HepG2 (cell line): ENCODE data around the gene SNCA. TPM values are rescaled to one million over a fixed set of nuclear protein-coding genes. Genes with fewer than 3 reads are reported as not detected.

Experiments
- ATAC-seq: fragments of 200-7000 bp; cut with Tn5 transposase; 3 replicates; pipeline ENCODE4 v1.9.1; 2020; ENCODE audit warnings: mild to moderate bottlenecking, moderate library complexity
- BruUV-seq: library from RNA; stranded (reverse); fragments of 400-500 nt; replicated peaks from 2 replicates; lab custom pipeline; 2021; lab: Mats Ljungman, UMichigan
- CTCF ChIA-PET: fragments of 300-600 bp; formaldehyde crosslinking; extraction: SDS; loops from one replicate; lab custom pipeline; 2021; ENCODE audit warnings: low total read pairs, inconsistent platforms, low intra/inter-chr PET ratio; lab: Yijun Ruan, JAX
- POLR2A ChIA-PET: fragments of 350-600 bp; sonication (Branson Sonifier 250); formaldehyde crosslinking; loops from one replicate; lab custom pipeline; 2020; ENCODE audit warnings: antibody characterized with exemption, inconsistent platforms; lab: Yijun Ruan, JAX
- DNase-seq: peaks from one replicate; pipeline ENCODE4 v3.0.0-alpha.2; 2015; ENCODE audit warnings: low spot score
- FAIRE-seq: peaks from 3 replicates; lab custom pipeline; 2011; peaks lifted over from hg19 to GRCh38; lab: Jason Lieb, UNC
- H2AFZ ChIP-seq: one replicate; pipeline ENCODE4 v1.6.1; 2011; ENCODE audit warnings: low read length, inconsistent platforms
- H3K27ac ChIP-seq: fragments of 300-600 bp; 3 replicates; pipeline ENCODE4 v1.8.0; 2011; ENCODE audit warnings: mixed run types, mild to moderate bottlenecking, mixed read lengths, low read length, inconsistent platforms; ENCODE audit not compliant: insufficient read depth; ENCODE audit errors: extremely low read length
- H3K27me3 ChIP-seq, 2 experiments: fragments of 200-600 bp in 1 of 2; 2 replicates in 1 of 2; 3 replicates in 1 of 2; pipeline versions ENCODE4 v1.6.0 to v1.8.0; 2011; ENCODE audit warnings: low read length in 2 of 2, mild to moderate bottlenecking in 2 of 2, moderate library complexity in 2 of 2, inconsistent platforms in 1 of 2; ENCODE audit not compliant: insufficient read depth in 2 of 2, control insufficient read depth in 1 of 2
- H3K36me3 ChIP-seq, 2 experiments: fragments of 200-600 bp in 1 of 2; replicated peaks in 1 of 2; 2 replicates in 1 of 2; 3 replicates in 1 of 2; pipeline versions ENCODE4 v1.5.1 to v1.8.0; 2011; ENCODE audit warnings: low read length in 2 of 2, inconsistent platforms in 1 of 2; ENCODE audit not compliant: insufficient read depth in 2 of 2, control insufficient read depth in 1 of 2
- H3K4me1 ChIP-seq: 2 replicates; pipeline ENCODE4 v1.5.1; 2012; ENCODE audit warnings: low read length, inconsistent platforms; ENCODE audit not compliant: insufficient read depth
- H3K4me2 ChIP-seq: 2 replicates; pipeline ENCODE4 v1.6.0; 2011; ENCODE audit warnings: low read depth, low read length, inconsistent platforms
- H3K4me3 ChIP-seq, 3 experiments: fragments of 200-600 bp in 1 of 3; sonication (generic), shearing (Covaris generic) in 1 of 3; replicated peaks in 1 of 3; 2 replicates each; pipeline ENCODE4 v1.5.1; 2011 to 2016; ENCODE audit warnings: low read length in 3 of 3, inconsistent platforms in 2 of 3, low read depth in 2 of 3, mild to moderate bottlenecking in 2 of 3, control low read depth in 1 of 3, mixed read lengths in 1 of 3; ENCODE audit not compliant: insufficient read depth in 1 of 3
- H3K79me2 ChIP-seq: one replicate; pipeline ENCODE4 v1.6.1; 2011; ENCODE audit warnings: low read length, inconsistent platforms; ENCODE audit not compliant: insufficient read depth
- H3K9ac ChIP-seq: 2 replicates; pipeline ENCODE4 v1.6.0; 2011; ENCODE audit warnings: mild to moderate bottlenecking, low read depth, low read length, inconsistent platforms; ENCODE audit not compliant: insufficient read depth
- H3K9me3 ChIP-seq: 2 replicates; pipeline ENCODE4 v1.5.1; 2012; ENCODE audit warnings: mild to moderate bottlenecking, low read length
- H4K20me1 ChIP-seq: 2 replicates; pipeline ENCODE4 v1.6.0; 2011; ENCODE audit warnings: inconsistent platforms, mild to moderate bottlenecking, low read length, moderate library complexity; ENCODE audit not compliant: insufficient read depth
- ARNT2 ChIP-seq: sonication (generic); formaldehyde crosslinking; IDR thresholded peaks from 2 replicates; pipeline ENCODE4 v1.8.0; 2022; ENCODE audit warnings: mild to moderate bottlenecking, low read depth, missing genetic modification reagents, moderate library complexity
- BRCA1 ChIP-seq: sonication (generic); formaldehyde crosslinking; IDR thresholded peaks from 2 replicates; pipeline ENCODE4 v1.4.0; 2020; ENCODE audit warnings: missing genetic modification reagents
- BRD4 ChIP-seq: sonication (generic); formaldehyde crosslinking; IDR thresholded peaks from 2 replicates; pipeline ENCODE4 v1.4.0; 2020; ENCODE audit warnings: missing genetic modification reagents
- ETV5 ChIP-seq: IDR thresholded peaks from 2 replicates; pipeline ENCODE4 v1.6.1; 2018; ENCODE audit warnings: missing biosample characterization, missing genetic modification reagents, inconsistent platforms, borderline replicate concordance
- FIP1L1 ChIP-seq: fragments of 200-400 bp; formaldehyde crosslinking; IDR thresholded peaks from 2 replicates; pipeline ENCODE4 v1.6.1; 2018; ENCODE audit warnings: low read depth, mild to moderate bottlenecking, low read length, moderate library complexity, borderline replicate concordance; ENCODE audit not compliant: insufficient read depth
- FOXP1 ChIP-seq, 2 experiments: fragments of 450-650 bp in 1 of 2; IDR thresholded peaks; 2 replicates each; pipeline ENCODE4 v1.6.1; 2017 to 2018; ENCODE audit warnings: antibody characterized with exemption in 1 of 2
- MAZ ChIP-seq, 2 experiments: sonication (generic) in 1 of 2; formaldehyde crosslinking in 1 of 2; IDR thresholded peaks; 2 replicates each; pipeline versions ENCODE4 v1.5.0 to v1.6.1; 2012 to 2020; ENCODE audit warnings: low read depth in 2 of 2, mild to moderate bottlenecking in 2 of 2, borderline replicate concordance in 1 of 2, improper control_type of control experiment in 1 of 2, low read length in 1 of 2, missing genetic modification reagents in 1 of 2, moderate library complexity in 1 of 2
- MEIS1 ChIP-seq: sonication (generic); formaldehyde crosslinking; IDR thresholded peaks from 2 replicates; pipeline ENCODE4 v1.9.0; 2021; ENCODE audit warnings: mild to moderate bottlenecking, missing genetic modification reagents, moderate library complexity, borderline replicate concordance
- SNAPC2 ChIP-seq: sonication (generic); formaldehyde crosslinking; IDR thresholded peaks from 2 replicates; pipeline ENCODE4 v1.8.1; 2022; ENCODE audit warnings: mild to moderate bottlenecking, missing genetic modification reagents
- XRCC5 ChIP-seq: fragments of 200-400 bp; formaldehyde crosslinking; optimal IDR thresholded peaks from 2 replicates; pipeline ENCODE3; 2017; ENCODE audit warnings: mild to moderate bottlenecking, low read length
- ZFY ChIP-seq: sonication (generic); formaldehyde crosslinking; IDR thresholded peaks from 2 replicates; pipeline ENCODE4 v1.4.0; 2020; ENCODE audit warnings: missing genetic modification reagents
- ZNF232 ChIP-seq: sonication (generic); formaldehyde crosslinking; IDR thresholded peaks from 2 replicates; pipeline ENCODE4 v1.4.0; 2020; ENCODE audit warnings: missing genetic modification reagents, borderline replicate concordance
- ZNF496 ChIP-seq: sonication (generic); formaldehyde crosslinking; IDR thresholded peaks from 2 replicates; pipeline ENCODE4 v1.8.1; 2023; ENCODE audit warnings: mild to moderate bottlenecking, moderate library complexity, missing genetic modification reagents; ENCODE audit not compliant: insufficient replicate concordance
- ZNF547 ChIP-seq: sonication (generic); formaldehyde crosslinking; IDR thresholded peaks from 2 replicates; pipeline ENCODE4 v1.5.1; 2020; ENCODE audit warnings: mild to moderate bottlenecking, missing genetic modification reagents
- ZNF720 ChIP-seq: sonication (generic); formaldehyde crosslinking; IDR thresholded peaks from 2 replicates; pipeline ENCODE4 v1.4.0; 2020; ENCODE audit warnings: missing genetic modification reagents
- ZNF800 ChIP-seq: sonication (generic); formaldehyde crosslinking; IDR thresholded peaks from 2 replicates; pipeline ENCODE4 v1.4.0; 2020; ENCODE audit warnings: missing genetic modification reagents
- WGBS: methylation state at CpG from one replicate; pipeline ENCODE4 v1.1.6; 2017; ENCODE audit warnings: low lambda C conversion rate; 5-methylcytosine and 5-hydroxymethylcytosine counted together
- in situ Hi-C: cut with HindIII; loops from 2 replicates; pipeline ENCODE4 v1.10.0; 2017; ENCODE audit warnings: low pct_unique_long_range_greater_than_20kb; ENCODE audit not compliant: extremely low pct_ligation_motif_present
- intact Hi-C: fragments of 100-400 bp; cut with micrococcal nuclease; formaldehyde crosslinking; loops from one replicate; pipeline ENCODE4 v1.10.0; 2022; ENCODE audit not compliant: unreplicated experiment
- polyA plus RNA-seq, 8 experiments: library from polyadenylated mRNA; depleted of rRNA in 3 of 8; stranded (reverse) in 7 of 8; unstranded in 1 of 8; fragments of >200 nt; fragmentation: Illumina TruSeq in 4 of 8; extraction: Trizol in 4 of 8; gene quantifications; 2 replicates each; pipeline versions ENCODE4 v1.2.1 to v1.2.3, GENCODE V29; 2011 to 2016; ENCODE audit warnings: low read depth in 4 of 8, missing spikeins in 1 of 8, mixed read lengths in 1 of 8; ENCODE audit not compliant: insufficient read depth in 1 of 8
- total RNA-seq, 5 experiments: library from RNA; depleted of rRNA; stranded (reverse); fragments of >200 nt; fragmentation: Illumina TruSeq; extraction: Trizol; gene quantifications; 2 replicates each; pipeline ENCODE4 v1.2.3, GENCODE V29; 2016; ENCODE audit warnings: low read depth in 1 of 5
- TF ChIP-seq, protein P1 (sequence below): sonication (generic); formaldehyde crosslinking; IDR thresholded peaks from 2 replicates; pipeline ENCODE4 v1.5.1; 2020; ENCODE audit warnings: missing genetic modification reagents, mild to moderate bottlenecking, borderline replicate concordance

The SNCA gene
- total and polyA plus RNA-seq, 2 of the 13 experiments (the other 11 are each of a cell fraction or from before 2014, with no cell fraction given): not detected

- WGBS: 0% methylated on average over 1 of the region's 1 CpG
- Histone ChIP-seq H3K9ac (no peak overlapping the region), H3K79me2 (no peaks in the 10 kb centered on the region), H3K27me3 (no peaks in the 10 kb centered on the region), H2AFZ (no peak overlapping the region), H3K4me1 (no peaks in the 10 kb centered on the region), H3K4me3 (no peak overlapping the region), H3K27ac (no peak overlapping the region), H3K9me3 (no peaks in the 10 kb centered on the region), H3K4me2 (no peak overlapping the region), H4K20me1 (no peaks in the 10 kb centered on the region), H3K36me3 (no peaks in the 10 kb centered on the region)
- DNase-seq (no peak), ATAC-seq (no peak), FAIRE-seq (no peak)
- in situ Hi-C loops: loop anchor here (10.0 kb wide), 1 partner anchor 224 kb away; no protein-coding TSS in a partner anchor
- CTCF ChIA-PET: no interaction called here
- POLR2A ChIA-PET: no interaction called here
- intact Hi-C loops: no loop called here
- BruUV-seq: no TSS peak
- TF ChIP-seq MAZ (IDR thresholded peaks at IDR 0.05; ENCODE audit: borderline replicate concordance, low read depth, low read length): no peak
- no peak for TF ChIP-seq MAZ (CRISPR knock-in tag; IDR thresholded peaks at IDR 0.05; ENCODE audit: low read depth)
- TF ChIP-seq XRCC5: no peak
- TF ChIP-seq ZNF800: no peak
- TF ChIP-seq BRCA1 (CRISPR knock-in tag): no peak
- no peak for TF ChIP-seq ZNF720 (CRISPR knock-in tag)
- TF ChIP-seq FOXP1 (IDR thresholded peaks at IDR 0.05): no peak
- no peak for TF ChIP-seq FOXP1 (CRISPR knock-in tag; IDR thresholded peaks at IDR 0.05)
- TF ChIP-seq ARNT2 (CRISPR knock-in tag): no peak
- no peak for TF ChIP-seq FIP1L1
- TF ChIP-seq ZNF232 (CRISPR knock-in tag): no peak
- no peak for TF ChIP-seq ZNF496 (CRISPR knock-in tag)
- no peak for TF ChIP-seq MEIS1 (CRISPR knock-in tag)
- TF ChIP-seq, protein P1, sequence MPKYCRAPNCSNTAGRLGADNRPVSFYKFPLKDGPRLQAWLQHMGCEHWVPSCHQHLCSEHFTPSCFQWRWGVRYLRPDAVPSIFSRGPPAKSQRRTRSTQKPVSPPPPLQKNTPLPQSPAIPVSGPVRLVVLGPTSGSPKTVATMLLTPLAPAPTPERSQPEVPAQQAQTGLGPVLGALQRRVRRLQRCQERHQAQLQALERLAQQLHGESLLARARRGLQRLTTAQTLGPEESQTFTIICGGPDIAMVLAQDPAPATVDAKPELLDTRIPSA (CRISPR knock-in tag): no peak
- no peak for TF ChIP-seq ZFY (CRISPR knock-in tag)
- no peak for TF ChIP-seq BRD4 (CRISPR knock-in tag)
- TF ChIP-seq ZNF547 (CRISPR knock-in tag): no peak
- TF ChIP-seq SNAPC2 (CRISPR knock-in tag): no peak
- TF ChIP-seq ETV5 (CRISPR knock-in tag): no peak
These were observed 41.6 kb upstream of the SNCA start for GRCh38 chr4:89878611-89879010.
